Measurements from ENCODE around the gene GLB1L3.

GLB1L3 gene

GRCh38 chr11:134331354-134332188, 55.4 kb downstream of the GLB1L3 start, which contains the start of gene GLB1L2:
GLB1L2 (plus strand) TSS chr11:134331988; CDS start chr11:134332062, 74 bp downstream.
- H3K36me3 ChIP-seq (ENCODE audit: control insufficient read depth, insufficient read depth, low read length), result no peaks in the 10 kb centered on the region
- DNase-seq, result peak; percentile 73 to 76 (median 76)
- H3K4me3 ChIP-seq (ENCODE audit: insufficient read depth, low read depth, low read length, poor library complexity, severe bottlenecking), result peak within 1 kb of the TSS; percentile 64
- no peaks in the 10 kb centered on the region for H3K9me3 ChIP-seq (ENCODE audit: control insufficient read depth, low read length)
- H3K4me1 ChIP-seq (ENCODE audit: control insufficient read depth, insufficient read depth, low read length, poor library complexity, severe bottlenecking), result peaks cover 14% of the 10 kb centered on the region
- H3K27me3 ChIP-seq (replicated peaks; ENCODE audit: control insufficient read depth, insufficient read depth, low read length, poor library complexity, severe bottlenecking), result no peaks in the 10 kb centered on the region
- H3K27ac ChIP-seq (ENCODE audit: insufficient read depth, low read length, poor library complexity, severe bottlenecking), result no peak within 1 kb of the TSS

DNA sequence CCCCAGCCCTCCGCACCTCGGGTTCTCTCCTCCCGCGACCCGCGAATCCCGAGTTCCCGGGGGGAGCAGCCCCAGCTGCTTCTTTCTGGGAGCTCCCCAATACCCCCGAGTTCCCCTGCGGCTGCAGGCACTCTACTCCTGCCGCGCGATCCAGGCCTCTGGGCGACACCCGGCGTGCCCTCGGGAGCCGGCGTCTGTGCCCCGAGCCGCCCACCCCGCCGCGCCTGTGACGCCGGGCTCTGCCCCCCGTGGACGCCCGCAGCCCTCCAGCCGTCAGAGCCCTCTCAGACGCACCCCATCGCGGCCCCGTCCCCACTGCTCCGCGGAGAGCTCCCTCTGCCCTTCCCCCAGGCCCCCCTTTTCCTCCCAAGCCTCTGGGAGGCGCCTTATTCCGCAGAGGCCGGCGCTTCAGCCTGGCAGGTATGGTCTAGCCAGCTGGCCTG, 56.0 kb downstream of the GLB1L3 start:
- DNase-seq, result peak in 2 of 3 donors; percentile 5 to 10
- no peak overlapping the region for H3K27ac ChIP-seq (ENCODE audit: insufficient read depth, low read length, poor library complexity, severe bottlenecking)
- peaks cover 14% of the 10 kb centered on the region for H3K4me1 ChIP-seq (ENCODE audit: control insufficient read depth, insufficient read depth, low read length, poor library complexity, severe bottlenecking)
- H3K27me3 ChIP-seq (replicated peaks; ENCODE audit: control insufficient read depth, insufficient read depth, low read length, poor library complexity, severe bottlenecking), result no peaks in the 10 kb centered on the region
- peak overlapping the region; percentile 64 for H3K4me3 ChIP-seq (ENCODE audit: insufficient read depth, low read depth, low read length, poor library complexity, severe bottlenecking)
- no peaks in the 10 kb centered on the region for H3K9me3 ChIP-seq (ENCODE audit: control insufficient read depth, low read length)
- H3K36me3 ChIP-seq (ENCODE audit: control insufficient read depth, insufficient read depth, low read length), result no peaks in the 10 kb centered on the region

DNA sequence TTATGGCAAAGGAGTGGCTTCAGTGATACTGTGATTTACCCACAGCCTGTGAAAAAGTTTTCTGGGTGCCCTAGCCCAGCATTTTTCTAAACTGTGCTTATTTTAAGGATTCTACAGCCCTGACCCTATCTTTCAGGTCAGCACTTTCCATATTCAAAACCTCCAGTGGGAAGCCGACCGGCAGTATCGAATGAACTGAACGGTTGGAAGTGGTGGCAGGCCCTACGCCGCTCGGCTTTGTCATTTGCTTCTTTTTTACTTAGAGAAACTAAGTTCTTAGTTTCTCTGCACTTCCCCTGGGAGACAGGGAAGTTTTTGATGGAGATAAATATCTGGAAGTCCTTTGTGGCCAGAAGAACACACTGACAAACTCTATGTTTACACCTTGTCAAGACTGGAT, 56.6 kb downstream of the GLB1L3 start:
- no peak overlapping the region for H3K27ac ChIP-seq (ENCODE audit: insufficient read depth, low read length, poor library complexity, severe bottlenecking)
- H3K9me3 ChIP-seq (ENCODE audit: control insufficient read depth, low read length), result no peaks in the 10 kb centered on the region
- H3K27me3 ChIP-seq (replicated peaks; ENCODE audit: control insufficient read depth, insufficient read depth, low read length, poor library complexity, severe bottlenecking), result no peaks in the 10 kb centered on the region
- H3K4me1 ChIP-seq (ENCODE audit: control insufficient read depth, insufficient read depth, low read length, poor library complexity, severe bottlenecking), result peaks cover 14% of the 10 kb centered on the region
- no peak for DNase-seq
- no peaks in the 10 kb centered on the region for H3K36me3 ChIP-seq (ENCODE audit: control insufficient read depth, insufficient read depth, low read length)
- H3K4me3 ChIP-seq (ENCODE audit: insufficient read depth, low read depth, low read length, poor library complexity, severe bottlenecking), result peak overlapping the region; percentile 64

DNA sequence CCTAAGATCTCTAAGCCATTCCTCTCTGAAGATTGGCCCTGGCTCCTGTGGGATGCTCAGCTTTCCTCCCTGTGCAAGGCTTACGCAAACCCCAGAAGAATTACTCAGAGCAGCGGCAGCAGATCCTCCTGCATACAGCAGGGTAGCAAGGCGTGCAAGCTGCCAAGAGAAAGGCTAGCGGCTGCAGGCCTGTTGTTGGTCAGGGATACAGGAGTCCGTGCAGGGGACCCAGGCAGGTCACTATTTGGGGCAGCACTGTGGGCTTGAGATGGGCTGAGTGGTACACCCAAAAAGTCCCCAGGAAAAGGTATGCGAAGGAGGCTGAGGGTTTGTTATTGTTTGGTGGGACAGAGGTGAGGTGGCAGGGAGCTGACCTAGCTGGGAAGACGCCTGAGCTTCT, 57.1 kb downstream of the GLB1L3 start:
- Histone ChIP-seq H3K4me3 (ENCODE audit: insufficient read depth, low read depth, low read length, poor library complexity, severe bottlenecking) (no peak overlapping the region), H3K27me3 (replicated peaks; ENCODE audit: control insufficient read depth, insufficient read depth, low read length, poor library complexity, severe bottlenecking) (no peaks in the 10 kb centered on the region), H3K9me3 (ENCODE audit: control insufficient read depth, low read length) (no peaks in the 10 kb centered on the region), H3K4me1 (ENCODE audit: control insufficient read depth, insufficient read depth, low read length, poor library complexity, severe bottlenecking) (peaks cover 14% of the 10 kb centered on the region), H3K27ac (ENCODE audit: insufficient read depth, low read length, poor library complexity, severe bottlenecking) (no peak overlapping the region), H3K36me3 (ENCODE audit: control insufficient read depth, insufficient read depth, low read length) (no peaks in the 10 kb centered on the region)
- no peak for DNase-seq

DNA sequence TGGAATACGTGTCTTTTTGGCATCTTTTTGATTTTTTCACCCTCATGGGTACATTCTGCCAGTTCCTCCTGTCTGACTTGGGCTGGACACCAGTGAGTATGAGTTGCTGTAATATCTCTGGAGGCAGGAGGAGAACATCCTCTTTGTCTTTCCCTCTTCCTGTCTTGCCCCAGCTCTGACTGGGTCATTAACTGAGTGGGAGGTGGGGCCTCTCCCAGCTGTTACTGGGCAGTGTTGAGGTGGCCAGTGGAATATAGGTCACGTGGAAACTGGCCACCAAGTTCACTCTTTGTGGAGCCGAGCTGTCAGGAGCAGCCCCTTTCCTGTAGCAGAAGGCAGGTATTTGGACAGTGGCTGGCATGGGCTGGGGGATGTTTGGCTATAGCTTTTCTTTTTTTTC, 57.8 kb downstream of the GLB1L3 start:
- no peaks in the 10 kb centered on the region for H3K9me3 ChIP-seq (ENCODE audit: control insufficient read depth, low read length)
- DNase-seq, result no peak
- no peak overlapping the region for H3K4me3 ChIP-seq (ENCODE audit: insufficient read depth, low read depth, low read length, poor library complexity, severe bottlenecking)
- H3K27me3 ChIP-seq (replicated peaks; ENCODE audit: control insufficient read depth, insufficient read depth, low read length, poor library complexity, severe bottlenecking), result no peaks in the 10 kb centered on the region
- no peak overlapping the region for H3K27ac ChIP-seq (ENCODE audit: insufficient read depth, low read length, poor library complexity, severe bottlenecking)
- H3K36me3 ChIP-seq (ENCODE audit: control insufficient read depth, insufficient read depth, low read length), result no peaks in the 10 kb centered on the region
- H3K4me1 ChIP-seq (ENCODE audit: control insufficient read depth, insufficient read depth, low read length, poor library complexity, severe bottlenecking), result peaks cover 14% of the 10 kb centered on the region

DNA sequence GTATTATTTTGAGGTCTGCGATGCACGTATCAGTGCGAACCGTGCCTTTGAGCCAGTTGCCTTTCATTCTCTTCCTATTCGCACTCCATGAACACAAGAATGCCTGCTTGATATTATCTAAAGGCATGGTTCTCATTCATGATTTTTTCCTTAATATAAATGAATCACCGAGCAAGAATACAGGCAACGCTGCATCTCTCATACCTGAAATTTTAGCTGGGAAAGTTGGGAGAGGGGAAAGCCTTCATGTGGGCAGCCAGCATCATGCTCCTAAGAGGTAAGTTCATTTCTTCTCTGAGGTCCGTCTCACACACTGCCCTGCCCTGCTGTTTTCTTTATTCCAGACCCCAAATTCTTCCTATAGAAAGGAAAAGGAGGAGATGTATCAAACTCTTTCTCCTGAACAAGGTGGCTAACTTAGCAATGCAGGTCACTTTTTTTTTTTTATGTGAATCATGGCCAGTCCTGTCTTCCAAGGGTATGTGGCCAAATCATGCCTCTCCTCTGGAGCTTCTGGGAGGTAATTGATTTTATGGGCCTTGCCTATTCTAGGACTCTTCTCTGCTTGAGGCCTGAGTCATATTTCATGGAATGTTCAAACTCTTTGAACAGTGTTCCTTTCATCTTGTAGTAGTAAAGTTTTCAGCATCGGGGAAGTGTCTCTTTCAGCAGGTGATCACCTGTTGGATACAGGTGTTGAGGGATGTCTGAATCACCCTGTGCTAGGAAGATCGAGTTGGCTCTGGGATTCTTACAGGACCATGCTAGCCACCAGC, 58.8 kb downstream of the GLB1L3 start:
- Histone ChIP-seq H3K36me3 (ENCODE audit: control insufficient read depth, insufficient read depth, low read length) (no peaks in the 10 kb centered on the region), H3K27me3 (replicated peaks; ENCODE audit: control insufficient read depth, insufficient read depth, low read length, poor library complexity, severe bottlenecking) (no peaks in the 10 kb centered on the region), H3K9me3 (ENCODE audit: control insufficient read depth, low read length) (no peaks in the 10 kb centered on the region), H3K4me3 (ENCODE audit: insufficient read depth, low read depth, low read length, poor library complexity, severe bottlenecking) (no peak overlapping the region), H3K27ac (ENCODE audit: insufficient read depth, low read length, poor library complexity, severe bottlenecking) (no peak overlapping the region), H3K4me1 (ENCODE audit: control insufficient read depth, insufficient read depth, low read length, poor library complexity, severe bottlenecking) (peaks cover 14% of the 10 kb centered on the region)
- no peak for DNase-seq

DNA sequence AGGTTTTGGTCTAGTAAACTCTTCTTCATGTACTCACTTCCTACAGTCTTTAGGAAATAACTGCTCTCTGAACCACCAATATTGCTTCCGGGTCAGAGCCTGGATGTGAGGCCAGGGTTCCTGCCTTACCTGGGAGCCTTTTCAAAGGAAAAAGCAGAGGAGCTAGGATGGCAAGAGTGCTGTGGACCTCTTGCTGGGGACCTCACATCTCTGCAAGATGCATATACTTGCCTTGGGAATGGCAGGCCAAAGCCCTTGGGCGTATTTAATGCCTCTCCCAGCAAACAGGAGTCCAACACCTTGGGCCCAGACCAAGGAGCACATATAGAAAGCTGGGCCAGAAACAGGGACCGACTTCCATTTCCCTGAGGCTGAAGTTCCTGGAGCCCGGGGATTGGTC, 60.9 kb downstream of the GLB1L3 start:
- H3K27ac ChIP-seq (ENCODE audit: insufficient read depth, low read length, poor library complexity, severe bottlenecking), result no peak overlapping the region
- H3K36me3 ChIP-seq (ENCODE audit: control insufficient read depth, insufficient read depth, low read length), result no peaks in the 10 kb centered on the region
- no peak for DNase-seq
- H3K27me3 ChIP-seq (replicated peaks; ENCODE audit: control insufficient read depth, insufficient read depth, low read length, poor library complexity, severe bottlenecking), result no peaks in the 10 kb centered on the region
- no peak overlapping the region for H3K4me3 ChIP-seq (ENCODE audit: insufficient read depth, low read depth, low read length, poor library complexity, severe bottlenecking)
- no peaks in the 10 kb centered on the region for H3K9me3 ChIP-seq (ENCODE audit: control insufficient read depth, low read length)
- H3K4me1 ChIP-seq (ENCODE audit: control insufficient read depth, insufficient read depth, low read length, poor library complexity, severe bottlenecking), result peaks cover 7% of the 10 kb centered on the region

GRCh38 chr11:134338068-134338467, 61.9 kb downstream of the GLB1L3 start:
- no peaks in the 10 kb centered on the region for H3K27me3 ChIP-seq (replicated peaks; ENCODE audit: control insufficient read depth, insufficient read depth, low read length, poor library complexity, severe bottlenecking)
- H3K36me3 ChIP-seq (ENCODE audit: control insufficient read depth, insufficient read depth, low read length), result no peaks in the 10 kb centered on the region
- H3K27ac ChIP-seq (ENCODE audit: insufficient read depth, low read length, poor library complexity, severe bottlenecking), result no peak overlapping the region
- H3K4me1 ChIP-seq (ENCODE audit: control insufficient read depth, insufficient read depth, low read length, poor library complexity, severe bottlenecking), result no peaks in the 10 kb centered on the region
- no peak for DNase-seq
- no peaks in the 10 kb centered on the region for H3K9me3 ChIP-seq (ENCODE audit: control insufficient read depth, low read length)
- H3K4me3 ChIP-seq (ENCODE audit: insufficient read depth, low read depth, low read length, poor library complexity, severe bottlenecking), result no peak overlapping the region

DNA sequence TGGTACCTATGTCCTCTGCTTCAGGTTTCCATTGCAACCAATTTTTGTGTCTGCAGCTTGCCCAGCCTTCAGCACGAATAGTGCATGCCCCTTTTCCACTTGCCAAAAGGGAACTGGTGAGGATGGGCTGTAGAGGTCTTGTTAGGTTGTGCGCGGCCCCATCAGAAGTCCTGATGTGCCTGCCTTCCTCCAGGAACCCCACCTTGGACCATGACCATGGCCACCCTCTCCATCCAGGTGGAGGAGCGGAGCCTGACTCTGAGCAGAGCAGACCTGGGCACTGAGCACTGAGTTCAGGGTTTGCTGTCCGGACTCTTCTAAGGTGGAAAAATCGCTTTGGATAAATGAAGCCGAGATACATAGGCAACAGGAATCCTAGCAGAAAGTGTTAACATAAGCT, 62.5 kb downstream of the GLB1L3 start:
- Histone ChIP-seq H3K4me1 (ENCODE audit: control insufficient read depth, insufficient read depth, low read length, poor library complexity, severe bottlenecking) (no peaks in the 10 kb centered on the region), H3K27me3 (replicated peaks; ENCODE audit: control insufficient read depth, insufficient read depth, low read length, poor library complexity, severe bottlenecking) (no peaks in the 10 kb centered on the region), H3K36me3 (ENCODE audit: control insufficient read depth, insufficient read depth, low read length) (no peaks in the 10 kb centered on the region), H3K9me3 (ENCODE audit: control insufficient read depth, low read length) (no peaks in the 10 kb centered on the region), H3K4me3 (ENCODE audit: insufficient read depth, low read depth, low read length, poor library complexity, severe bottlenecking) (no peak overlapping the region), H3K27ac (ENCODE audit: insufficient read depth, low read length, poor library complexity, severe bottlenecking) (no peak overlapping the region)
- no peak for DNase-seq

DNA sequence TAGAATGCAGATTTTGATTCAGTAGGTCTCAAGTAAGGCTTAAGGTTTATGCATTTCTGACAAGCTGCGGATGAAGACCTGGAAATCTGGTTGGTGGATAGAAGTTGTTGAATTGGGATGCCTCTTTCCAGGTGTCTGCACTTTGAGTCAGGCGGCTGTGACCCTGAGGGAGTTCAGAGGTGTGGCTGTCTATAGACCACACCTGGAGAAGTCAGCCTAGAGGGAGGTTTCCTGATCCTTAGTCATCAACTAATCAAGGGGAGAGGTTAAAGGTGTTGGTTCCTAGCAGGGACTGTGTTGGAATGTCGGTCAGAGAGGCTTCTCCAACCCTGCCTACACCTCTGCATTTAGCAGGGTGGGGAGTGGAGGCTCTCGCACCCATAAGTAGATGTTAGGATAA, 63.6 kb downstream of the GLB1L3 start:
- Histone ChIP-seq H3K4me3 (ENCODE audit: insufficient read depth, low read depth, low read length, poor library complexity, severe bottlenecking) (no peak overlapping the region), H3K27me3 (replicated peaks; ENCODE audit: control insufficient read depth, insufficient read depth, low read length, poor library complexity, severe bottlenecking) (no peaks in the 10 kb centered on the region), H3K27ac (ENCODE audit: insufficient read depth, low read length, poor library complexity, severe bottlenecking) (no peak overlapping the region), H3K36me3 (ENCODE audit: control insufficient read depth, insufficient read depth, low read length) (no peaks in the 10 kb centered on the region), H3K9me3 (ENCODE audit: control insufficient read depth, low read length) (no peaks in the 10 kb centered on the region), H3K4me1 (ENCODE audit: control insufficient read depth, insufficient read depth, low read length, poor library complexity, severe bottlenecking) (no peaks in the 10 kb centered on the region)
- DNase-seq, result no peak

All from effector memory CD4-positive, alpha-beta T cell (primary cell).